Esophagus (tissue), 2 donors: ENCODE measurements around the gene RALGPS2. TPM values are rescaled to one million over a fixed set of nuclear protein-coding genes. Genes with fewer than 3 reads are reported as not detected.
"Not testable (repeated sequence)": the region's sequence is repeated elsewhere in the genome, so short reads cannot be mapped to it uniquely, and the experiment has no call there.

Experiments used
- H3K27ac ChIP-seq, 2 donors: one replicate each; pipeline ENCODE4 v1.5.1; 2013; ENCODE audit warnings: low read depth in 2 of 2, mild to moderate bottlenecking in 2 of 2, inconsistent platforms in 1 of 2, low read length in 1 of 2, moderate library complexity in 1 of 2
- H3K27me3 ChIP-seq, 2 donors: one replicate each; pipeline ENCODE4 v1.6.1; 2013; ENCODE audit warnings: low read length in 2 of 2, control low read depth in 1 of 2, mild to moderate bottlenecking in 1 of 2; ENCODE audit not compliant: insufficient read depth in 2 of 2, control insufficient read depth in 1 of 2
- H3K36me3 ChIP-seq, 2 donors: one replicate each; pipeline ENCODE4 v1.6.1; 2013; ENCODE audit warnings: low read length in 1 of 2; ENCODE audit not compliant: control insufficient read depth in 2 of 2, insufficient read depth in 2 of 2
- H3K4me1 ChIP-seq, 2 donors: one replicate each; pipeline ENCODE4 v1.6.1; 2013; ENCODE audit warnings: low read length in 1 of 2; ENCODE audit not compliant: control insufficient read depth in 2 of 2, insufficient read depth in 2 of 2
- H3K4me3 ChIP-seq, 2 donors: one replicate each; pipeline ENCODE4 v1.5.1; 2013; ENCODE audit warnings: low read length in 2 of 2, mild to moderate bottlenecking in 2 of 2, low read depth in 1 of 2, moderate library complexity in 1 of 2
- H3K9me3 ChIP-seq, 2 donors: one replicate each; pipeline ENCODE4 v1.6.1; 2013; ENCODE audit warnings: mild to moderate bottlenecking in 2 of 2, low read depth in 1 of 2, low read length in 1 of 2, moderate library complexity in 1 of 2; ENCODE audit not compliant: control insufficient read depth in 2 of 2, insufficient read depth in 1 of 2
- WGBS, 2 donors: extraction: QIAGEN DNeasy Blood & Tissue Kit; methylation state at CpG; one replicate each; pipeline ENCODE4 v1.1.7; 2013; 5-methylcytosine and 5-hydroxymethylcytosine counted together
- polyA plus RNA-seq, 2 donors: library from polyadenylated mRNA; stranded (reverse); fragments of 200-250 nt; gene quantifications; one replicate each; pipeline ENCODE4 v1.2.3, GENCODE V29; 2013
- donor health status: healthy with polysubstance abuse.
- donor health status: Bipolar disorder and iron deficiency.

The RALGPS2 gene
- polyA plus RNA-seq, 2 donors: 7.6 to 8.6 TPM

DNA sequence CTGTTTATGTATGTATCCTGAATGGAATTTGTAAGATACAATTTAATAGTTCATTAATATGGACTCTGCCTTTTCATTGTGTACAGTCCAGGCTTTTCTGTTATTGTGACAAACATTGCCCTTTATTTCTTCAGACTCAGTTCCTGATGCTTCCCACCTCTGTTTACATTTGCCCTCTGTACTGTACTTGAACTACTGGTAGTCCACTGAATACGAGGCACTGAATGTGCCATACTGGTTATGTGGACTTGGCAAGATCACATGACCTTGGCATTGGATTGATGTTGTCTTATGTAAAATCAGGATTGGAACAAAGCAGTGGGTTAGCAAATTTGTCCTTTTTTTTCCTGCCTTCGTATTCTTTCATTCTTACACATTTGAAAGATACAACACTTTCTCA is 27.8 kb downstream of the RALGPS2 start:
- WGBS, 2 donors: 35 to 41% methylated on average over 2 of the region's 2 CpGs

DNA sequence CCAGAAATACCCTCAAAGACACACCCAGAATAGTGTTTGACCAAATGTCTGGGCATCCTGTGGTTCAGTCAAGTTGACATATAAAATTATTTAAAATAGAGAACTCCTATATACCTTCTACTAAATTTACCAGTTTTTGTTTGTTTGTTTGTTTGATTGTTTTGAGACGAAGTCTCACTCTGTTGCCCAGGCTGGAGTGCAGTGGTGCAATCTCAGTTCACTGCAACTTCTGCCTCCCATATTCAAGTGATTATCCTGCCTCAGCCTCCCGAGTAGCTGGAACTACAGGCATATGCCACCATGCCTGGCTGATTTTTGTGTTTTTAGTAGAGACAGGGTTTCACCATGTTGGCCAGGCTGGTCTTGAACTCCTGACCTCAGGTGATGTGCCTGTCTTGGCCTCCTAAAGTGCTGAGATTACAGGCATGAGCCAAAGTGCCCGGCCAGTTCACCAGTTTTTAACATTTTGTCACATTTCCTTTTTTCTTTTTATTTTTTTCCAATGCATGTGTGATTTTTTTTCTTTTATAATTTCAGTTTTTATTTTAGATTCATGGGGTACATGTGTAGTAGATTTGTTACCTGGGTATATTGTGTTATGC is 29.7 kb downstream of the RALGPS2 start:
- 92 to 93% methylated on average over 3 of the region's 3 CpGs for WGBS, 2 donors
- not testable (repeated sequence) for H3K9me3 ChIP-seq, H3K4me3 ChIP-seq, H3K27ac ChIP-seq, H3K4me1 ChIP-seq, H3K36me3 ChIP-seq, H3K27me3 ChIP-seq

More for the DNA sequence above, 27.8 kb downstream of the RALGPS2 start:
- Histone ChIP-seq H3K36me3 (no peaks in the 10 kb centered on the region), H3K9me3 (no peaks in the 10 kb centered on the region), H3K4me3 (no peak overlapping the region), H3K27ac (no peak overlapping the region), H3K27me3 (no peaks in the 10 kb centered on the region), H3K4me1 (no peaks in the 10 kb centered on the region)

DNA sequence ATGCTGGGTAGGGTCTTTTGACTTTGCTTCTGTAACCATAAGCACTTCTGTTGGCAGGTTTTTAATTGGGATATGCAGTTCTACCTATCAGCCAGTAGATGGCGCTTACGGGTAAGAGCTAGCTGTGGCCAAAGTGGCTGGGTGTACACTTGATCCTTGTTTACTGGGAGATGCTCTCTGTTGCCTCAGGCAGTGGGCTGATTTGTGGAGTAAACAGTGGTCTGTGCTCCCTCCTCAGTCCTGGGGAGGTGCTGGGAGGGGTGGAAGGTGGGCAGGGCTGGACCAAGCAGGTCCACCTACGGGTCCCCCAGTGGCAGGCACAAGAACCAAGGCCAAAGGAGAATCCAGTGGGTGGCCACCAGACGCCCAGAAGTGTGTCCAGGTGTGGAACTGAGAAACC is 43.4 kb downstream of the RALGPS2 start:
- peaks cover 0 to 2% of the 10 kb centered on the region in 2 donors for H3K4me1 ChIP-seq
- 44 to 61% methylated on average over 4 of the region's 4 CpGs for WGBS, 2 donors
- H3K27ac ChIP-seq: no peak overlapping the region
- no peaks in the 10 kb centered on the region for H3K27me3 ChIP-seq
- no peak overlapping the region for H3K4me3 ChIP-seq
- H3K9me3 ChIP-seq: peaks cover 0 to 10% of the 10 kb centered on the region in 2 donors
- H3K36me3 ChIP-seq: no peaks in the 10 kb centered on the region

DNA sequence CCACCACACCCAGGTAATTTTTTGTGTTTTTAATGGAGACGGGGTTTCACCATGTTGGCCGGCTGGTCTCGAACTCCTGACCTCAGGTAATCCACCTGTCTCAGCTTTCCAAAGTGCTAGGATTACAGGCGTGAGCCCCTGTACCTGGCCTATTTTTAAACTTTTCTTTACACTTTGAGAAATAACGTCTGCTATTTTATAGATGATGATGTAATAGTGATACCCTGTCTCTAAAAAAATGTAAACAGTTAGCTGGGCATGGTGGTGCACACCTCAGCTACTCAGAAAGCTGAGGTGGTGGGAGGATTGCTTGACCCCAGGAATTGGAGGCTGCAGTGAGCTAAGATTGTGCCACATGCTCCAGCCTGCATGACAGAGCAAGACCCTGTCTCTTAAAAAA is 47.9 kb downstream of the RALGPS2 start:
- WGBS, 2 donors: 85 to 89% methylated on average over 5 of the region's 5 CpGs
- Histone ChIP-seq H3K9me3 (peaks cover 0 to 10% of the 10 kb centered on the region in 2 donors), H3K27ac (no peak overlapping the region)

DNA sequence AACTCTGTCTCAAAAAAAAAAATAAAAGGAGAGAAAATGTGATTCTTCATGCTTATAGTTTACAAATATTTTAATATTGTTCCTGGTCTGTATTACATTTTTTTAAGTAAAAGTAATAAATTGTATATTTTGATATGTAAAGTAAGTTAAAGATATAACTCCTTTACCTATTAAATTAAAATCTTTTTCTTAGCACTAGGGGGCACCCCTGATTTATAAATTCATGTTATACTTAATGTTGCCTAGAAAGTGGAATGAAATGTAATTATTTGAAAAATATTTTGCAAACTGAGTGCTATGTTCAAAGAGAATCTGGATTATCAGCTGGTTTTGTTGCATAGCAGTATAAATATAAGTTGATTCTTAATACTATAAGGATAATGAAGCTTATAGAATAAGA is 49.2 kb downstream of the RALGPS2 start:
- H3K4me1 ChIP-seq: no peaks in the 10 kb centered on the region
- H3K9me3 ChIP-seq: peaks cover 0 to 4% of the 10 kb centered on the region in 2 donors
- H3K27ac ChIP-seq: no peak overlapping the region
- no peaks in the 10 kb centered on the region for H3K36me3 ChIP-seq
- no peaks in the 10 kb centered on the region for H3K27me3 ChIP-seq
- no peak overlapping the region for H3K4me3 ChIP-seq

More for the DNA sequence above, 47.9 kb downstream of the RALGPS2 start:
- no peaks in the 10 kb centered on the region for H3K27me3 ChIP-seq
- H3K4me1 ChIP-seq: no peaks in the 10 kb centered on the region
- H3K36me3 ChIP-seq: no peaks in the 10 kb centered on the region
- H3K4me3 ChIP-seq: no peak overlapping the region

DNA sequence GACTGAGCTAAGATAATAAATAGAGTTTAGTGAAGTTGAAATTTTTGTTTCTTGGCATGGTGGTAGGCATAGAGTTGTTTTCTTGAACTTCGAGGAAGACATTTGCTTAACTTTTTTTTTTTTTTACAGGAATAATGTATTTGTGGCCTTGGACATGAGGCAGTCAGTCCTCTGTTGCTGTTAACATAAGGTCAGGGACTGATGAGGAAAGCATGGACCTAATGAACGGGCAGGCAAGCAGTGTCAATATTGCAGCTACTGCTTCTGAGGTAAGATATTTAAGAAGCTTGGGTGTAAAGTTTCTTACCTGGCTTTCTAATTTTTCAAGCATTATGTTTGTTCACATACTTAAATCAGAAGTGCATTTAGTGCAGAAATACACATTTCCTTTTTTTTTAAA is 51.5 kb downstream of the RALGPS2 start:
- Histone ChIP-seq H3K36me3 (no peaks in the 10 kb centered on the region), H3K4me3 (no peak overlapping the region), H3K27me3 (no peaks in the 10 kb centered on the region), H3K27ac (no peak overlapping the region), H3K9me3 (no peaks in the 10 kb centered on the region), H3K4me1 (no peaks in the 10 kb centered on the region)
- 70 to 77% methylated on average over 2 of the region's 2 CpGs for WGBS, 2 donors

DNA sequence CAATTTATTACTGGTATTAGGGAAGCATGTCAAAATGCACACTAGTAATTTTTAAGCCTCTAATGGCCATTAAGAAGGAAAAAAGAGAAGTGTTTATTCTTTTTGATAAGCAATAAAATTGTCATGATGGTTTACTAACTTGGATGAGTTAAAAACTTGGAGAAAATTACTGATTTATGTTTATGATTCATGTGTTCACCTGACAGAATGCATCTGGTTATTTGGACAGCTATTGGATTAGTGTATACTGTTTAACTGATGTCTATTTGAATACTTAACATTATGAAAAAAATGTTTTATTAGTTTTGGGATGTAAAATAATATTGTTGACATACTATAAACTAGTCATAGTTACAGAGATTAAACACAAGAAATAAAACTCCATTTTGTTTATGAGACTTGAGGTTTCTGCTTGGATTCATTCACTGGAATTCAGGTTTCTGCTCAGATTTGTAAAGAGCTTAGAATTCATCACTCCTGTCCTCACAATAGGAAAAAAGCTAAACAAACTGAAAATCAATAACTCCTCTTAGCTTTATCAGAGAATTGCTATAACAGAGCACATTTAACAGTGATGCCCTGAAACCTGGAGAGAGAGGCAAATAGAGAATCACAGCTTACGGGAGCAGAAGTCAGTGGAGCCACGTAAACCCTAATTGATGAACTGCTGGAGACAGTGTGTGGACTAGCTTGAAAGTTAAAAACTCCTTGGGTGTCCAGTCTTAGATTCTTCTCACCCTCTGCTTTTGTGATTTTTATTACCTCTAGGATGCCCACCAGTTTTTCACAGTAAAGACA is 56.7 kb downstream of the RALGPS2 start:
- H3K27ac ChIP-seq: no peak overlapping the region
- WGBS, 2 donors: 89 to 95% methylated on average over 2 of the region's 2 CpGs
- no peaks in the 10 kb centered on the region for H3K27me3 ChIP-seq
- H3K9me3 ChIP-seq: no peaks in the 10 kb centered on the region
- H3K4me1 ChIP-seq: no peaks in the 10 kb centered on the region
- no peak overlapping the region for H3K4me3 ChIP-seq
- no peaks in the 10 kb centered on the region for H3K36me3 ChIP-seq

DNA sequence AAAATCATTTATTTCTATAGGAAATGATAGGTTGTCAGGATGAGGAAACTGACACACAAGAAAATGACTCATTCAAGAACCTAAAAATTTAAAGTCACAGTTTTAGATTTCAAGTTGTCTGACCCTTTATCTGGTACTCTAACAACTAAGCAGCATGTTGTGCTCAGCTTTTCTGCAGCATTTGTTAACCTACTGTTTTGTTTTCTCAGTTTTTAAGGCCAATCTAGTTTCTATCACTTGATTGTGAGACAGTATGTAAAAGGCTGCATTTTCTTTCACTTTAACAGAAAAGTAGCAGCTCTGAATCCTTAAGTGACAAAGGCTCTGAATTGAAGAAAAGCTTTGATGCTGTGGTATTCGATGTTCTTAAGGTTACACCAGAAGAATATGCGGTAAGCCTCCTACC is 59.1 kb downstream of the RALGPS2 start:
- no peaks in the 10 kb centered on the region for H3K4me1 ChIP-seq
- no peak overlapping the region for H3K27ac ChIP-seq
- no peaks in the 10 kb centered on the region for H3K9me3 ChIP-seq
- no peak overlapping the region for H3K4me3 ChIP-seq
- WGBS, 2 donors: 80 to 88% methylated on average over 2 of the region's 2 CpGs
- H3K36me3 ChIP-seq: no peaks in the 10 kb centered on the region
- no peaks in the 10 kb centered on the region for H3K27me3 ChIP-seq

DNA sequence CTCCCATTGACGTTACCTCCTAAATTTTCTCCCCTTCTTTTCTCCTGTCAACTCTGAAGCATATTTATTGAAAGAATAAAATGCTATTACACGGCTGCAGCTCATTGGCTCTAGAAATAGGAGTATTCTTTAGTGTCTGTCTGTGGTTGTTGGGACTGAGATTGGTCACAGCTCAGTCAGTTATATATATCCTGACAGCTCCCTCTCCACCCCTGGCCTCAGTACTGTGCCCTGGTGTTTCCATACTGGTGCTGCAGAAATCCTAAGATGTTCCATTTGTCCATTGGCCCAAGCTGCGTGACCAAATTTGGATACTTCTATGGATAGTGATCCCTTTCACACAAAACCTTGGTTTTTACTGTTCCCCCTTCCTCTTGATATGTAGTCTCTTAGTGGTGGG is 67.3 kb downstream of the RALGPS2 start:
- no peak overlapping the region for H3K27ac ChIP-seq
- H3K4me1 ChIP-seq: no peaks in the 10 kb centered on the region
- no peak overlapping the region for H3K4me3 ChIP-seq
- H3K36me3 ChIP-seq: no peaks in the 10 kb centered on the region
- WGBS, 2 donors: 92% methylated on average over 3 of the region's 3 CpGs
- no peaks in the 10 kb centered on the region for H3K27me3 ChIP-seq
- no peaks in the 10 kb centered on the region for H3K9me3 ChIP-seq

DNA sequence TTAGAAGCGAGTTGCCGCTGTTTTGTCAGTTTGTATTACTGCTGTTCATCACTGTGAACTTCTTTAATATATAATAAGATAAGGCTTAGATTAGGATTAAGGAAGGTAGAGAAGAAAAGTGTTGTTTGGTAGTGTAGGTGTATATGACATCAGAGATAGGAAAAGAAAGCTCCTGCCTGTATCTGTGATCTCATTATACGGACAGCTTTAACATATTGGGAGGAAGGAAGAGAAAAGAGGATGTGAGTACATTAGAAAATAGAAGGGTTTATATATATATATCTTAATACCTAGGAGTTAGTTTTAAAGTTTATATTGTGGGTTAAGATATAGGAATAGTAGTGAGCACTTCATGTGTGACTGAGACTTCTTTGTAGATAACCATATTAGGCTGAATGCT is 71.0 kb downstream of the RALGPS2 start:
- 93 to 95% methylated on average over 3 of the region's 3 CpGs for WGBS, 2 donors
- H3K4me3 ChIP-seq: no peak overlapping the region
- H3K27ac ChIP-seq: no peak overlapping the region
- no peaks in the 10 kb centered on the region for H3K27me3 ChIP-seq
- no peaks in the 10 kb centered on the region for H3K9me3 ChIP-seq
- no peaks in the 10 kb centered on the region for H3K36me3 ChIP-seq
- no peaks in the 10 kb centered on the region for H3K4me1 ChIP-seq
